Liver (tissue), 3 donors: ENCODE data around the gene BIRC5.

Experiments used
- EGR1 ChIP-seq, 2 donors: IDR thresholded peaks; 2 replicates each; pipeline ENCODE4 v1.6.1; 2016 to 2018; ENCODE audit warnings: antibody characterized with exemption in 2 of 2, low read depth in 2 of 2
- GABPA ChIP-seq, 2 donors: IDR thresholded peaks in 1 of 2; conservative IDR thresholded peaks in 1 of 2; 2 replicates each; pipeline ENCODE4 v1.6.1; 2016; ENCODE audit warnings: antibody characterized with exemption in 2 of 2, mild to moderate bottlenecking in 1 of 2, moderate library complexity in 1 of 2
- JUND ChIP-seq, 2 donors: IDR thresholded peaks; 2 replicates each; pipeline ENCODE4 v1.6.1; 2016; ENCODE audit warnings: antibody characterized with exemption in 2 of 2
- RAD21 ChIP-seq, 2 donors: IDR thresholded peaks; 2 replicates each; pipeline ENCODE4 v1.6.1; 2016; ENCODE audit warnings: antibody characterized with exemption in 2 of 2, mild to moderate bottlenecking in 2 of 2
- SP1 ChIP-seq: IDR thresholded peaks from 2 replicates; pipeline ENCODE4 v1.6.1; 2018; ENCODE audit warnings: antibody characterized with exemption, mild to moderate bottlenecking
- TAF1 ChIP-seq: conservative IDR thresholded peaks from 2 replicates; pipeline ENCODE4 v1.6.1; 2016; ENCODE audit warnings: antibody characterized with exemption, mild to moderate bottlenecking
- YY1 ChIP-seq: IDR thresholded peaks from 2 replicates; pipeline ENCODE4 v1.6.1; 2016; ENCODE audit warnings: antibody characterized with exemption, mild to moderate bottlenecking
- TF ChIP-seq, protein P1 (sequence below): fragments of 150-350 bp; IDR thresholded peaks from 2 replicates; pipeline ENCODE4 v1.5.1; 2017; ENCODE audit warnings: improper control_type of control experiment, low read depth, low read length; ENCODE audit not compliant: missing input control
- TF ChIP-seq, protein P2 (sequence below): IDR thresholded peaks from 2 replicates; pipeline ENCODE4 v1.6.1; 2016; ENCODE audit warnings: antibody characterized with exemption
- TF ChIP-seq, protein P3 (sequence below): IDR thresholded peaks from 2 replicates; pipeline ENCODE4 v1.6.1; 2016; ENCODE audit warnings: antibody characterized with exemption
- TF ChIP-seq, protein P4 (sequence below): IDR thresholded peaks from 2 replicates; pipeline ENCODE4 v1.6.1; 2016; ENCODE audit warnings: antibody characterized with exemption, mild to moderate bottlenecking
- donor health status: healthy.
- donor health status: healthy.

DNA sequence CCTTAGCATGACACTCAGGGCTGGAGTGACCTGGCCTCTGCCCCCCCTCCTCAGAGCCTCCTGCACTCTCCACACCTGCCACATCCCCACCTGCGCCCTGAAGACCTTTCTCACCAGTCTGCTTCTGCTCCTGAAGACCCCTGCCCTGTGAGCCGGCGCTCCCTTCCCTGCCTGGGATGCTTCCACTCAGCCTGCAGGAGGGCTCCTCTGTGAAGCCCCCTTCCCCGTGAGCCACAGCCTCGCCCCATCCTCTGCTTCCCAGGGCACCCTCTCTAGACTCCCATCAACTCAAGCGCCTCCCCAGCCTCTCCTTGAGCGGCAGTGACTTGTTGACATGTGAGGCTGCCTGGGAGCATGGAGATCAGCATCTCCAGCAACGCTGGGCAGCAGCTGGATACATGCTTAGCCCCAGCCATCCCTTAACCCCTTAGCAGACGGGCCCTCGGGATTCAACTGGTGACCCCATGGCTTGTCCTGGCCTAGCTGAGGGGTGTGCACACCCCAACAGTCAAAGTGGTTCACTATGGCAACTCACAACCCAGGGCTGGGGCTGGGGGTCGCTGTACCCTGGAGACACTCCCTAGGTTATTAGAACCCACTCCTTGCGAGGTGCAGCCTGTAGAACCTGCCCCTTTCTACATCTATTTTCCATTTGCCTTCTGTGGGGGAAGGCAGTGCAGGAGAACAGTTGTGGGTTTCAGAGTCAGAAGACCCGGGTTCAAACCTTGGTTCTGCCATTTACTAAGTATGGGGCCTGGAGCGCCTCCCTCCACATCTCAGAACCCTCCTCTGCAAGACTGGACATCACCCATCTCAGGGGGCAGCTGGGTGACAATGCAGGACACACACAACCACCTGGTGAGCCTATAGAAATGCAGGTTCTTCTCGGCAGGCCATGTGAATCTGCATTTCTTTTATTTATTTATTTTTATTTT is 38.9 kb downstream of the BIRC5 start:
- TF ChIP-seq JUND (IDR thresholded peaks at IDR 0.05) (no peak), SP1 (no peak), TAF1 (no peak), EGR1 (IDR thresholded peaks at IDR 0.05; ENCODE audit: low read depth in 2 of 2) (no peak), YY1 (no peak), GABPA (IDR thresholded peaks at IDR 0.05 in 1 of 2, conservative IDR thresholded peaks at IDR 0.05 in 1 of 2) (no peak), RAD21 (IDR thresholded peaks at IDR 0.05) (no peak)
- TF ChIP-seq, protein P1, sequence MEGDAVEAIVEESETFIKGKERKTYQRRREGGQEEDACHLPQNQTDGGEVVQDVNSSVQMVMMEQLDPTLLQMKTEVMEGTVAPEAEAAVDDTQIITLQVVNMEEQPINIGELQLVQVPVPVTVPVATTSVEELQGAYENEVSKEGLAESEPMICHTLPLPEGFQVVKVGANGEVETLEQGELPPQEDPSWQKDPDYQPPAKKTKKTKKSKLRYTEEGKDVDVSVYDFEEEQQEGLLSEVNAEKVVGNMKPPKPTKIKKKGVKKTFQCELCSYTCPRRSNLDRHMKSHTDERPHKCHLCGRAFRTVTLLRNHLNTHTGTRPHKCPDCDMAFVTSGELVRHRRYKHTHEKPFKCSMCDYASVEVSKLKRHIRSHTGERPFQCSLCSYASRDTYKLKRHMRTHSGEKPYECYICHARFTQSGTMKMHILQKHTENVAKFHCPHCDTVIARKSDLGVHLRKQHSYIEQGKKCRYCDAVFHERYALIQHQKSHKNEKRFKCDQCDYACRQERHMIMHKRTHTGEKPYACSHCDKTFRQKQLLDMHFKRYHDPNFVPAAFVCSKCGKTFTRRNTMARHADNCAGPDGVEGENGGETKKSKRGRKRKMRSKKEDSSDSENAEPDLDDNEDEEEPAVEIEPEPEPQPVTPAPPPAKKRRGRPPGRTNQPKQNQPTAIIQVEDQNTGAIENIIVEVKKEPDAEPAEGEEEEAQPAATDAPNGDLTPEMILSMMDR, result no peak
- TF ChIP-seq, protein P2, sequence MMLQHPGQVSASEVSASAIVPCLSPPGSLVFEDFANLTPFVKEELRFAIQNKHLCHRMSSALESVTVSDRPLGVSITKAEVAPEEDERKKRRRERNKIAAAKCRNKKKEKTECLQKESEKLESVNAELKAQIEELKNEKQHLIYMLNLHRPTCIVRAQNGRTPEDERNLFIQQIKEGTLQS, result no peak
- TF ChIP-seq, protein P3, sequence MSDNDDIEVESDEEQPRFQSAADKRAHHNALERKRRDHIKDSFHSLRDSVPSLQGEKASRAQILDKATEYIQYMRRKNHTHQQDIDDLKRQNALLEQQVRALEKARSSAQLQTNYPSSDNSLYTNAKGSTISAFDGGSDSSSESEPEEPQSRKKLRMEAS, result no peak
- TF ChIP-seq, protein P4, sequence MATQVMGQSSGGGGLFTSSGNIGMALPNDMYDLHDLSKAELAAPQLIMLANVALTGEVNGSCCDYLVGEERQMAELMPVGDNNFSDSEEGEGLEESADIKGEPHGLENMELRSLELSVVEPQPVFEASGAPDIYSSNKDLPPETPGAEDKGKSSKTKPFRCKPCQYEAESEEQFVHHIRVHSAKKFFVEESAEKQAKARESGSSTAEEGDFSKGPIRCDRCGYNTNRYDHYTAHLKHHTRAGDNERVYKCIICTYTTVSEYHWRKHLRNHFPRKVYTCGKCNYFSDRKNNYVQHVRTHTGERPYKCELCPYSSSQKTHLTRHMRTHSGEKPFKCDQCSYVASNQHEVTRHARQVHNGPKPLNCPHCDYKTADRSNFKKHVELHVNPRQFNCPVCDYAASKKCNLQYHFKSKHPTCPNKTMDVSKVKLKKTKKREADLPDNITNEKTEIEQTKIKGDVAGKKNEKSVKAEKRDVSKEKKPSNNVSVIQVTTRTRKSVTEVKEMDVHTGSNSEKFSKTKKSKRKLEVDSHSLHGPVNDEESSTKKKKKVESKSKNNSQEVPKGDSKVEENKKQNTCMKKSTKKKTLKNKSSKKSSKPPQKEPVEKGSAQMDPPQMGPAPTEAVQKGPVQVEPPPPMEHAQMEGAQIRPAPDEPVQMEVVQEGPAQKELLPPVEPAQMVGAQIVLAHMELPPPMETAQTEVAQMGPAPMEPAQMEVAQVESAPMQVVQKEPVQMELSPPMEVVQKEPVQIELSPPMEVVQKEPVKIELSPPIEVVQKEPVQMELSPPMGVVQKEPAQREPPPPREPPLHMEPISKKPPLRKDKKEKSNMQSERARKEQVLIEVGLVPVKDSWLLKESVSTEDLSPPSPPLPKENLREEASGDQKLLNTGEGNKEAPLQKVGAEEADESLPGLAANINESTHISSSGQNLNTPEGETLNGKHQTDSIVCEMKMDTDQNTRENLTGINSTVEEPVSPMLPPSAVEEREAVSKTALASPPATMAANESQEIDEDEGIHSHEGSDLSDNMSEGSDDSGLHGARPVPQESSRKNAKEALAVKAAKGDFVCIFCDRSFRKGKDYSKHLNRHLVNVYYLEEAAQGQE, result no peak
